IPS DF 4.7 (cell line): ENCODE data around the gene IQSEC3.

ENCODE experiments used
- DNase-seq: peaks from one replicate; pipeline ENCODE4 v3.0.0-alpha.2; 2013; ENCODE audit warnings: low spot score; ENCODE audit errors: extremely low read depth

IQSEC3 gene

GRCh38 chr12:162467-163307 is 96.1 kb downstream of the IQSEC3 start:
- DNase-seq: no peak

- no peak for DNase-seq
Measured at GRCh38 chr12:163406-163986, 96.9 kb downstream of the IQSEC3 start.

- no peak for DNase-seq
Measured at GRCh38 chr12:164207-164606, 97.6 kb downstream of the IQSEC3 start.

GRCh38 chr12:165862-166368 is 99.3 kb downstream of the IQSEC3 start:
- no peak for DNase-seq

- no peak for DNase-seq
Measured at GRCh38 chr12:166425-167075, 100.0 kb downstream of the IQSEC3 start.

- DNase-seq: no peak
Measured at GRCh38 chr12:167959-168600, 101.5 kb downstream of the IQSEC3 start.

GRCh38 chr12:168763-169525 is 102.4 kb downstream of the IQSEC3 start:
- no peak for DNase-seq

- DNase-seq: no peak
Measured at GRCh38 chr12:169528-170370, 103.2 kb downstream of the IQSEC3 start.

GRCh38 chr12:170371-171225 is 104.0 kb downstream of the IQSEC3 start:
- DNase-seq: no peak

GRCh38 chr12:171276-171675 is 104.7 kb downstream of the IQSEC3 start:
- no peak for DNase-seq

- no peak for DNase-seq
Measured at GRCh38 chr12:171743-172676, 105.4 kb downstream of the IQSEC3 start.

GRCh38 chr12:172732-173161 is 106.2 kb downstream of the IQSEC3 start:
- DNase-seq: no peak

- no peak for DNase-seq
Measured at GRCh38 chr12:174124-174523, 107.6 kb downstream of the IQSEC3 start.

GRCh38 chr12:174596-174995 is 108.0 kb downstream of the IQSEC3 start:
- no peak for DNase-seq

- DNase-seq: no peak
Measured at GRCh38 chr12:175250-175649, 108.7 kb downstream of the IQSEC3 start.

GRCh38 chr12:175759-176158 is 109.2 kb downstream of the IQSEC3 start:
- no peak for DNase-seq

GRCh38 chr12:176321-177181 is 110.0 kb downstream of the IQSEC3 start:
- no peak for DNase-seq
